Activated naive CD8-positive, alpha-beta T cell (primary cell): Measurements from ENCODE around the gene ABI1.
"Not testable (repeated sequence)": the region's sequence is repeated elsewhere in the genome, so short reads cannot be mapped to it uniquely, and the experiment has no call there.

Experiments used
- H3K27ac Mint-ChIP-seq: one replicate; pipeline ENCODE4 v1.8.0; 2021; ENCODE audit warnings: mixed read lengths
- H3K27me3 Mint-ChIP-seq: one replicate; pipeline ENCODE4 v1.8.0; 2021; ENCODE audit warnings: mixed read lengths
- H3K36me3 Mint-ChIP-seq: one replicate; pipeline ENCODE4 v1.8.0; 2021; ENCODE audit warnings: mixed read lengths
- H3K4me1 Mint-ChIP-seq: one replicate; pipeline ENCODE4 v1.8.0; 2021; ENCODE audit warnings: low read depth, mixed read lengths
- H3K4me3 Mint-ChIP-seq: one replicate; pipeline ENCODE4 v1.8.0; 2021; ENCODE audit warnings: mild to moderate bottlenecking, mixed read lengths
- H3K9me3 Mint-ChIP-seq: one replicate; pipeline ENCODE4 v1.8.0; 2021; ENCODE audit warnings: low read depth, mixed read lengths

The ABI1 gene

GRCh38 chr10:26802527-26802926, 58.2 kb downstream of the ABI1 start:
- H3K9me3 Mint-ChIP-seq: no peaks in the 10 kb centered on the region
- H3K4me1 Mint-ChIP-seq: peaks cover 89% of the 10 kb centered on the region
- peak overlapping the region; percentile 31 for H3K27ac Mint-ChIP-seq
- peaks cover under 1% of the 10 kb centered on the region for H3K36me3 Mint-ChIP-seq
- H3K4me3 Mint-ChIP-seq: peak overlapping the region; percentile 27
- no peaks in the 10 kb centered on the region for H3K27me3 Mint-ChIP-seq

GRCh38 chr10:26801831-26802230, 58.9 kb downstream of the ABI1 start:
- Mint-ChIP-seq H3K36me3 (peaks cover 4% of the 10 kb centered on the region), H3K27me3 (no peaks in the 10 kb centered on the region), H3K9me3 (no peaks in the 10 kb centered on the region), H3K27ac (no peak overlapping the region), H3K4me3 (no peak overlapping the region), H3K4me1 (peaks cover 86% of the 10 kb centered on the region)

- Mint-ChIP-seq H3K4me3 (no peak overlapping the region), H3K27me3 (no peaks in the 10 kb centered on the region), H3K4me1 (peaks cover 82% of the 10 kb centered on the region), H3K9me3 (no peaks in the 10 kb centered on the region), H3K27ac (no peak overlapping the region), H3K36me3 (peaks cover 4% of the 10 kb centered on the region)
These were observed 59.5 kb downstream of the ABI1 start for GRCh38 chr10:26801274-26801673.

- peaks cover 79% of the 10 kb centered on the region for H3K4me1 Mint-ChIP-seq
- no peaks in the 10 kb centered on the region for H3K9me3 Mint-ChIP-seq
- H3K27ac Mint-ChIP-seq: peak overlapping the region; percentile 36
- H3K36me3 Mint-ChIP-seq: peaks cover 9% of the 10 kb centered on the region
- peak overlapping the region; percentile 8 for H3K4me3 Mint-ChIP-seq
- no peaks in the 10 kb centered on the region for H3K27me3 Mint-ChIP-seq
These were observed 60.3 kb downstream of the ABI1 start for GRCh38 chr10:26800468-26800867.

- Mint-ChIP-seq H3K9me3 (no peaks in the 10 kb centered on the region), H3K4me1 (peaks cover 73% of the 10 kb centered on the region), H3K27ac (peak overlapping the region; percentile 67), H3K27me3 (no peaks in the 10 kb centered on the region), H3K36me3 (peaks cover 12% of the 10 kb centered on the region), H3K4me3 (no peak overlapping the region)
These were observed 61.4 kb downstream of the ABI1 start for GRCh38 chr10:26799342-26799741.

- Mint-ChIP-seq H3K4me1 (peaks cover 67% of the 10 kb centered on the region), H3K27ac (peak overlapping the region; percentile 7), H3K9me3 (no peaks in the 10 kb centered on the region), H3K4me3 (no peak overlapping the region), H3K27me3 (no peaks in the 10 kb centered on the region), H3K36me3 (peaks cover 12% of the 10 kb centered on the region)
These were observed 62.5 kb downstream of the ABI1 start for GRCh38 chr10:26798298-26798697.

- Mint-ChIP-seq H3K36me3 (peaks cover 12% of the 10 kb centered on the region), H3K9me3 (no peaks in the 10 kb centered on the region), H3K4me3 (no peak overlapping the region), H3K27ac (peak overlapping the region; percentile 7), H3K27me3 (no peaks in the 10 kb centered on the region), H3K4me1 (peaks cover 65% of the 10 kb centered on the region)
These were observed 63.4 kb downstream of the ABI1 start for GRCh38 chr10:26797340-26797739.

DNA sequence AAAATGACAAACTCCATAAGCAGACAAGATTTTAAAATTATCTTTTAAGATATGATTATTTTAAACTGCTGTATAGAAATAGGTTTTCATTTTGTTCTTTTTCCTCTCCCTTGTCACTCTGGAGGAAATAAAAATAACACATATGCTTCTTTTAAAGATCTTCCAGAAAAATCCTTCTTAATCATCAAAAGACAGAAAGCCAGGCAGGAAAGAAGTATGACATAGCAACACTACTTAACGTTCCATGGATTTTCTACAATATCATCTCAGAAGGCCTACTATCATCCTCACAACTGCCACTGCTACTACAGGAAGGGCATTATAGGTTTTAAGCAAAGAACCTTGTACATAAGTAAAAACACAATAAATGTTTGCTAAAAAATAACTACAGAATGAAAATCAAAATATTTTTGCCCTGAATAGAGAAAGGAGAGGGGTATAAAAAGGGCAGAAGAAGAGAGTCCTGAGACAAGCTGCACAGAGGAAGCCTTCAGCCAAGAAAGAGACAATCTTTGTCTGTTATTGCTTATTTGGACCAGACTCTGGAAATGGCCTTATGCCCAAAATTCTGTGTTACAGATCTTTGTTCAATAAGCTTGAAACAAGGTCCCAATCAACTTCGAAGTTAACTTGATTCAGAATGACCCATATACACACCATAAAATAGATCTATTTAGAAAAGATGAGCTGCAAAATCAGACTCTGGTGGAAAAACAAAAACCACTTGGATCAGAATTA, 67.8 kb downstream of the ABI1 start:
- Mint-ChIP-seq H3K36me3 (peaks cover 19% of the 10 kb centered on the region), H3K27ac (no peak overlapping the region), H3K9me3 (no peaks in the 10 kb centered on the region), H3K4me1 (peaks cover 57% of the 10 kb centered on the region), H3K27me3 (no peaks in the 10 kb centered on the region), H3K4me3 (no peak overlapping the region)

DNA sequence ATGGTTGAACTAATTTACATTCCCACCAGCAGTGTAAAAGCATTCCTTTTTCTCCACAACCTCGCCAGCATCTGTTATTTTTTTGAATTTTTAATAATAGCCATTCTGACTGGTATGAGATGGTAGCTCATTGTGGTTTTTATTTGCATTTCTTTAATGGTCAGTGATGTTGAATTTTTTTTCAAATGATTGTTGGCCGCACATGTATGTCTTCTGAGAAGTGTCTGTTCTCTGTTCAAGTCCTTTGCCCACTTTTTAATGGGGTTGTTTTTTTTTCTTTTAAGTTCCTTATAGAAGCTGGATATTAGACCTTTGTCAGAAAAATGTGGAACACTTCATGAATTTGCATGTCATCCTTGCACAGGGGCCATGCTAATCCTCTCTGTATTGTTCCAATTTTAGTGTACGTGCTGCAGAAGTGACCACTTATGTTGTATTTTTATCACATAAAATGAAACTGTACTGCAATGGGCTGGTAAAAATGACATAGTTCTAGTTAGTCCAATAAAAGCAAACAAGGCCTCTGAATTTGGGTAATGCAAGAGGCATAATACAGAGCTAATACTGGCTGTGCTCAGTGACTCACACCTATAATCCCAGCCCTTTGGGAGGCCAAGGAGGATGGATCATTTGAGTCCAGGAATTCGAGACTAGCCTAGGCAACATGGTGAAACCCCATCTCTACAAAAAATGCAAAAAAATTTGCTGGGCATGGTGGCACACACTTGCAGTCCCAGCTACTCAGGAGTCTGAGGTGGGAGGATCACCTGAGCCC, 70.3 kb downstream of the ABI1 start:
- H3K4me1 Mint-ChIP-seq: peaks cover 60% of the 10 kb centered on the region
- H3K27ac Mint-ChIP-seq: no peak overlapping the region
- H3K9me3 Mint-ChIP-seq: no peaks in the 10 kb centered on the region
- H3K27me3 Mint-ChIP-seq: no peaks in the 10 kb centered on the region
- peaks cover 22% of the 10 kb centered on the region for H3K36me3 Mint-ChIP-seq
- no peak overlapping the region for H3K4me3 Mint-ChIP-seq

DNA sequence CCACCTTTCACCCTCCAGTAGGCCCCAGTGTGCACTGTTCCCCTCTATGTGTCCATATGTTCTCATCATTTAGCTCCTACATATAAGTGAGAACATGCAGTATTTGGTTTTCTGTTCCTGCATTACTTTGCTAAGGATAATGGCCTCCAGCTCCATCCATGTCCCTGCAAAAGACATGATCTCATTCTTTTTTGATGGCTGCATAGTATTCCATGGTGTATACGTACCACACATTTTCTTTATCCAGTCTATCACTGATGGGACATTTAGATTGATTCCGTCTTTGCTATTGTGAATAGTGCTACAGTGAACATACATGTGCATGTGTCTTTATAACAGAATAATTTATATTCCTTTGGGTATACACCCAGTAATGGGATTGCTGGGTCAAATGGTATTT, 71.0 kb downstream of the ABI1 start:
- peaks cover 20% of the 10 kb centered on the region for H3K36me3 Mint-ChIP-seq
- H3K27me3 Mint-ChIP-seq, H3K27ac Mint-ChIP-seq, H3K9me3 Mint-ChIP-seq: not testable (repeated sequence)
- H3K4me1 Mint-ChIP-seq: peaks cover 63% of the 10 kb centered on the region
- peak overlapping the region; percentile 13 for H3K4me3 Mint-ChIP-seq

DNA sequence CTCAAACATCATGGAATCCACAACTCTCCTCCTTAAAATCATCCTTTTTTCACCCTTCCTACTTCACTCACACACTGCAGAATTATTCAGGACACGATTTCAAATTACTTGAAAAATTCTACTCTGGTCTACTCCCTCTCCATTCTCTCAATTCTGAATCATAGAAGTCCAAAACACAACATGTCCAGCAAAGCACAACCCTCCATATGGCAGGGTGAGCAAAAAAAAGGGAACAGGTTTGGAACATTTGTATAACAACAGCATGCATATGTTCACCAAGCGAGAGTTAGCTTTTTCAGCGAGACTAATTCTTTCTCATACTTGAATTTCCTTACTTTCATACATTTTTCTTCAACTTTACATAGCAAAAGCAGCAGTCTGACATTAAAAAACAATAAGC, 73.4 kb downstream of the ABI1 start:
- peak overlapping the region; percentile 23 for H3K27ac Mint-ChIP-seq
- H3K36me3 Mint-ChIP-seq: peaks cover 20% of the 10 kb centered on the region
- H3K4me3 Mint-ChIP-seq: no peak overlapping the region
- no peaks in the 10 kb centered on the region for H3K9me3 Mint-ChIP-seq
- H3K4me1 Mint-ChIP-seq: peaks cover 72% of the 10 kb centered on the region
- no peaks in the 10 kb centered on the region for H3K27me3 Mint-ChIP-seq

GRCh38 chr10:26781797-26782196, 79.0 kb downstream of the ABI1 start:
- Mint-ChIP-seq H3K27me3 (no peaks in the 10 kb centered on the region), H3K4me3 (peak overlapping the region; percentile 40), H3K36me3 (peaks cover 8% of the 10 kb centered on the region), H3K4me1 (peaks cover 89% of the 10 kb centered on the region), H3K27ac (peak overlapping the region; percentile 72), H3K9me3 (no peaks in the 10 kb centered on the region)

GRCh38 chr10:26780793-26781601, 79.8 kb downstream of the ABI1 start:
- Mint-ChIP-seq H3K36me3 (peaks cover 4% of the 10 kb centered on the region), H3K27ac (peak overlapping the region; percentile 72), H3K9me3 (no peaks in the 10 kb centered on the region), H3K27me3 (no peaks in the 10 kb centered on the region), H3K4me1 (peaks cover 86% of the 10 kb centered on the region), H3K4me3 (peak overlapping the region; percentile 11)

- peak overlapping the region; percentile 22 for H3K4me3 Mint-ChIP-seq
- peak overlapping the region; percentile 37 for H3K27ac Mint-ChIP-seq
- peaks cover 88% of the 10 kb centered on the region for H3K4me1 Mint-ChIP-seq
- H3K9me3 Mint-ChIP-seq: no peaks in the 10 kb centered on the region
- no peaks in the 10 kb centered on the region for H3K36me3 Mint-ChIP-seq
- no peaks in the 10 kb centered on the region for H3K27me3 Mint-ChIP-seq
These were observed 80.5 kb downstream of the ABI1 start for GRCh38 chr10:26780106-26780792.
